GM23338 (cell line): ENCODE data around the gene ADGRL3. TPM values are rescaled to one million over a fixed set of nuclear protein-coding genes. Genes with fewer than 3 reads are reported as not detected.

Experiments used
- ATAC-seq: fragments of 200-7000 bp; cut with Tn5 transposase; 3 replicates; pipeline ENCODE4 v1.9.1; 2020
- DNase-seq: peaks from one replicate; pipeline ENCODE4 v3.0.0-alpha.2; 2015; ENCODE audit warnings: low spot score
- H2AFZ ChIP-seq: fragments of 200-600 bp; sonication (generic); 2 replicates; pipeline ENCODE4 v1.8.0; 2016; ENCODE audit warnings: antibody characterized with exemption, mild to moderate bottlenecking, moderate library complexity
- H3F3A ChIP-seq: fragments of 200-600 bp; sonication (generic); replicated peaks from 2 replicates; pipeline ENCODE4 v1.8.0; 2017; ENCODE audit warnings: antibody characterized with exemption, mixed run types, low read depth
- H3K27ac ChIP-seq: fragments of 200-600 bp; sonication (generic); 2 replicates; pipeline ENCODE4 v1.6.1; 2016; ENCODE audit warnings: low read depth
- H3K27me3 ChIP-seq: fragments of 200-600 bp; sonication (generic); 2 replicates; pipeline ENCODE4 v1.8.0; 2016; ENCODE audit warnings: mild to moderate bottlenecking, mixed run types, moderate library complexity; ENCODE audit not compliant: insufficient read depth
- H3K36me3 ChIP-seq: fragments of 200-600 bp; sonication (generic); 2 replicates; pipeline ENCODE4 v1.8.0; 2016; ENCODE audit warnings: mild to moderate bottlenecking; ENCODE audit not compliant: insufficient read depth
- H3K4me1 ChIP-seq: fragments of 200-600 bp; sonication (generic); 2 replicates; pipeline ENCODE4 v1.8.0; 2016; ENCODE audit warnings: mild to moderate bottlenecking, moderate library complexity; ENCODE audit not compliant: insufficient read depth
- H3K4me2 ChIP-seq: fragments of 200-600 bp; sonication (generic); 2 replicates; pipeline ENCODE4 v1.7.1; 2017; ENCODE audit warnings: mixed run types
- H3K4me3 ChIP-seq: fragments of 200-600 bp; sonication (generic); 2 replicates; pipeline ENCODE4 v1.6.1; 2016; ENCODE audit warnings: mixed run types
- H3K79me2 ChIP-seq: fragments of 200-600 bp; sonication (generic); replicated peaks from 2 replicates; pipeline ENCODE4 v1.8.0; 2017; ENCODE audit warnings: mild to moderate bottlenecking; ENCODE audit not compliant: insufficient read depth
- H3K9me2 ChIP-seq: fragments of 200-600 bp; sonication (generic); 2 replicates; pipeline ENCODE4 v1.8.0; 2017; ENCODE audit not compliant: insufficient read depth
- H4K20me1 ChIP-seq: fragments of 200-600 bp; sonication (generic); replicated peaks from 2 replicates; pipeline ENCODE4 v1.8.0; 2017; ENCODE audit warnings: mild to moderate bottlenecking; ENCODE audit not compliant: insufficient read depth
- H3K27ac Mint-ChIP-seq: 2 replicates; pipeline ENCODE4 v1.8.0; 2020; ENCODE audit warnings: inconsistent platforms, mild to moderate bottlenecking, moderate library complexity, mixed read lengths
- H3K27me3 Mint-ChIP-seq: 3 replicates; pipeline ENCODE4 v1.8.0; 2022; ENCODE audit warnings: low read depth, mild to moderate bottlenecking, moderate library complexity, mixed read lengths, inconsistent platforms; ENCODE audit not compliant: insufficient read depth, poor library complexity
- H3K36me3 Mint-ChIP-seq: 3 replicates; pipeline ENCODE4 v1.8.0; 2021; ENCODE audit warnings: low read depth, mild to moderate bottlenecking, inconsistent platforms, moderate library complexity, mixed read lengths
- H3K4me1 Mint-ChIP-seq: 3 replicates; pipeline ENCODE4 v1.8.0; 2020; ENCODE audit warnings: mild to moderate bottlenecking, inconsistent platforms, mixed read lengths
- H3K4me3 Mint-ChIP-seq: 3 replicates; pipeline ENCODE4 v1.8.0; 2021; ENCODE audit warnings: moderate library complexity, mild to moderate bottlenecking, inconsistent platforms, mixed read lengths
- H3K9me3 Mint-ChIP-seq: 3 replicates; pipeline ENCODE4 v1.8.0; 2020; ENCODE audit warnings: moderate library complexity, mild to moderate bottlenecking, inconsistent platforms, mixed read lengths
- CREB1 ChIP-seq: fragments of 250-450 bp; sonication (Bioruptor Pico); IDR thresholded peaks from 2 replicates; pipeline ENCODE4 v1.5.0; 2020; ENCODE audit warnings: low read depth, mild to moderate bottlenecking, moderate library complexity
- CTCF ChIP-seq, 2 experiments: fragments of 200-600 bp in 1 of 2; sonication (generic) in 1 of 2; conservative IDR thresholded peaks; 2 replicates each; pipeline versions ENCODE4 v1.5.1 to v1.6.1; 2016 to 2017; ENCODE audit warnings: antibody characterized with exemption in 2 of 2, low read depth in 2 of 2, mild to moderate bottlenecking in 2 of 2, moderate library complexity in 1 of 2
- ETS1 ChIP-seq: IDR thresholded peaks from 2 replicates; pipeline ENCODE4 v1.6.1; 2016; ENCODE audit warnings: antibody characterized with exemption
- EZH2 ChIP-seq: fragments of 200-600 bp; sonication (generic); IDR thresholded peaks from one replicate; pipeline ENCODE4 v1.8.0; 2017; ENCODE audit warnings: antibody characterized with exemption, mild to moderate bottlenecking, low read depth; ENCODE audit not compliant: unreplicated experiment
- EZH2phosphoT487 ChIP-seq: fragments of 200-600 bp; sonication (generic); IDR thresholded peaks from one replicate; pipeline ENCODE4 v1.8.1; 2018; ENCODE audit warnings: antibody characterized with exemption; ENCODE audit not compliant: unreplicated experiment
- JUNB ChIP-seq: IDR thresholded peaks from one replicate; pipeline ENCODE4 v1.6.1; 2016; ENCODE audit warnings: antibody characterized with exemption; ENCODE audit not compliant: unreplicated experiment
- NANOG ChIP-seq: IDR thresholded peaks from 2 replicates; pipeline ENCODE4 v1.6.1; 2016; ENCODE audit warnings: antibody characterized with exemption, borderline replicate concordance
- POLR2AphosphoS5 ChIP-seq: IDR thresholded peaks from 2 replicates; pipeline ENCODE4 v1.6.1; 2016; ENCODE audit warnings: antibody characterized with exemption, low read depth
- REST ChIP-seq: IDR thresholded peaks from one replicate; pipeline ENCODE4 v1.6.1; 2018; ENCODE audit warnings: antibody characterized with exemption; ENCODE audit not compliant: unreplicated experiment
- STAT1 ChIP-seq: IDR thresholded peaks from one replicate; pipeline ENCODE4 v1.6.1; 2016; ENCODE audit warnings: antibody characterized with exemption; ENCODE audit not compliant: unreplicated experiment
- ZNF114 ChIP-seq: fragments of 250-450 bp; sonication (Bioruptor Pico); IDR thresholded peaks from 2 replicates; pipeline ENCODE4 v1.5.0; 2020; ENCODE audit warnings: mild to moderate bottlenecking, moderate library complexity
- ZNF331 ChIP-seq: fragments of 250-450 bp; sonication (Bioruptor Pico); IDR thresholded peaks from 2 replicates; pipeline ENCODE4 v1.5.0; 2020; ENCODE audit warnings: low read depth, mild to moderate bottlenecking, moderate library complexity
- ZNF462 ChIP-seq: fragments of 250-450 bp; sonication (Bioruptor Pico); IDR thresholded peaks from 2 replicates; pipeline ENCODE4 v1.5.0; 2020; ENCODE audit warnings: mild to moderate bottlenecking, moderate library complexity
- polyA plus RNA-seq: library from polyadenylated mRNA; unstranded; fragments of >200 nt; fragmentation: Nextera tagmentation; extraction: Ambion mirVana; gene quantifications from 2 replicates; pipeline ENCODE4 v1.2.1, GENCODE V29; 2016
- total RNA-seq: library from RNA; depleted of rRNA; stranded (reverse); fragments of >200 nt; shearing (Covaris generic); gene quantifications from 2 replicates; pipeline ENCODE4 v1.2.3, GENCODE V29; 2014

The ADGRL3 gene
- total and polyA plus RNA-seq, 2 experiments from 2014 or later = 9.7 to 16.5 TPM

- Histone ChIP-seq H2AFZ (no peak overlapping the region), H3K27me3 (no peaks in the 10 kb centered on the region), H3K4me3 (no peak overlapping the region), H3F3A (no peaks in the 10 kb centered on the region), H3K4me2 (no peak overlapping the region), H4K20me1 (no peaks in the 10 kb centered on the region), H3K4me1 (no peaks in the 10 kb centered on the region), H3K27ac (no peak overlapping the region), H3K36me3 (no peaks in the 10 kb centered on the region), H3K9me2 (no peaks in the 10 kb centered on the region), H3K79me2 (no peaks in the 10 kb centered on the region)
- H3K36me3 Mint-ChIP-seq = no peaks in the 10 kb centered on the region
- ATAC-seq (no peak), DNase-seq (no peak)
- no peaks in the 10 kb centered on the region for H3K9me3 Mint-ChIP-seq
- TF ChIP-seq STAT1 (no peak), CREB1 (CRISPR knock-in tag) (no peak), ZNF114 (no peak), EZH2 (no peak), ETS1 (no peak), NANOG (no peak), ZNF331 (CRISPR knock-in tag) (no peak), POLR2AphosphoS5 (no peak), EZH2phosphoT487 (no peak), JUNB (no peak), REST (no peak), ZNF462 (CRISPR knock-in tag) (no peak), CTCF (conservative IDR thresholded peaks at IDR 0.05; ENCODE audit: low read depth in 2 of 2) (no peak)
- H3K27me3 Mint-ChIP-seq = peaks cover 5% of the 10 kb centered on the region
- H3K4me3 Mint-ChIP-seq = no peak overlapping the region
- H3K4me1 Mint-ChIP-seq = no peaks in the 10 kb centered on the region; the same call in 2 of the 3 replicates
- no peak overlapping the region for H3K27ac Mint-ChIP-seq
Observed at GRCh38 chr4:61528595-61528994, 328.5 kb downstream of the ADGRL3 start.
